ENCODE data around the gene SDHB. TPM values are rescaled to one million over a fixed set of nuclear protein-coding genes. Genes with fewer than 3 reads are reported as not detected.

The SDHB gene
- total RNA-seq, 1 experiment from 2014 or later = 159 TPM

DNA sequence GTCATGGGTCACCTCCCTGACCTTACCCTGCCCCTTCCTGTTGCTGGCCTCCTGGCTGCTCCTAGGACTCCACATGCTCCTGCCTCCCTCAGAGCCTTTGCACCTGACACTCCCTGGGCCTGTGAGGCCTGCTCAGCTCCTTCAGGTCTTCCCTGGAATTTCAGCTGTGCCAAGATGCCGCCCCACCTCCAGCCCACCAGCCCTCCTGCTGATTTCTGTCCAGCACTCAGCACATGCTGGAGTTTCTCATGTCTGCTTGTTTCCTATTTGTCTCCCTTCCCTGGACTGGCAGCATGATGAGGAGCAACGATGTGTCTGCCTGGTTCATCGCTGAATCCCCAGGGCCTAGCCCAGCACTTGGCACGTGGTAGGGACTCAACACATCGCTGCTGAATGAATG is 76.5 kb downstream of the SDHB start:
- Histone ChIP-seq H3K79me2 (ENCODE audit: insufficient read depth, low read length) (peaks cover 30% of the 10 kb centered on the region; the same call in 1 of the 2 replicates), H3K36me3 (ENCODE audit: control insufficient read depth in 1 of 2, insufficient read depth in 2 of 2, low read length in 2 of 2) (peaks cover 0 to 8% of the 10 kb centered on the region in 2 experiments; a peak in 2 of 4 replicates), H3K4me3 (replicated peaks in 1 of 2; ENCODE audit: low read depth in 1 of 2, low read length in 2 of 2) (no peak overlapping the region), H3K9me3 (ENCODE audit: control insufficient read depth in 1 of 2, insufficient read depth in 1 of 2, low read depth in 1 of 2, low read length in 2 of 2) (no peaks in the 10 kb centered on the region), H3K27me3 (ENCODE audit: insufficient read depth, low read length) (no peaks in the 10 kb centered on the region), H3K4me1 (ENCODE audit: control insufficient read depth in 1 of 2, insufficient read depth in 2 of 2, low read length in 2 of 2) (peaks cover 19 to 34% of the 10 kb centered on the region in 2 experiments), H3K9ac (ENCODE audit: low read length) (no peak overlapping the region), H3K27ac (ENCODE audit: low read depth, low read length) (no peak overlapping the region), H3K9me2 (ENCODE audit: insufficient read depth) (no peaks in the 10 kb centered on the region), H2AFZ (ENCODE audit: low read depth, low read length, poor library complexity, severe bottlenecking) (no peak overlapping the region), H3K4me2 (ENCODE audit: low read length) (no peak overlapping the region), H4K20me1 (ENCODE audit: insufficient read depth) (no peaks in the 10 kb centered on the region)
- ATAC-seq (no peak), DNase-seq (ENCODE audit: low read depth, low spot score) (no peak)
- no peak for TF ChIP-seq SRF (IDR thresholded peaks at IDR 0.05; ENCODE audit: low read depth)
- no peak for TF ChIP-seq ZFX (IDR thresholded peaks at IDR 0.05)
- TF ChIP-seq, protein P1, sequence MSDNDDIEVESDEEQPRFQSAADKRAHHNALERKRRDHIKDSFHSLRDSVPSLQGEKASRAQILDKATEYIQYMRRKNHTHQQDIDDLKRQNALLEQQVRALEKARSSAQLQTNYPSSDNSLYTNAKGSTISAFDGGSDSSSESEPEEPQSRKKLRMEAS (IDR thresholded peaks at IDR 0.05) = no peak
- TF ChIP-seq, protein P2, sequence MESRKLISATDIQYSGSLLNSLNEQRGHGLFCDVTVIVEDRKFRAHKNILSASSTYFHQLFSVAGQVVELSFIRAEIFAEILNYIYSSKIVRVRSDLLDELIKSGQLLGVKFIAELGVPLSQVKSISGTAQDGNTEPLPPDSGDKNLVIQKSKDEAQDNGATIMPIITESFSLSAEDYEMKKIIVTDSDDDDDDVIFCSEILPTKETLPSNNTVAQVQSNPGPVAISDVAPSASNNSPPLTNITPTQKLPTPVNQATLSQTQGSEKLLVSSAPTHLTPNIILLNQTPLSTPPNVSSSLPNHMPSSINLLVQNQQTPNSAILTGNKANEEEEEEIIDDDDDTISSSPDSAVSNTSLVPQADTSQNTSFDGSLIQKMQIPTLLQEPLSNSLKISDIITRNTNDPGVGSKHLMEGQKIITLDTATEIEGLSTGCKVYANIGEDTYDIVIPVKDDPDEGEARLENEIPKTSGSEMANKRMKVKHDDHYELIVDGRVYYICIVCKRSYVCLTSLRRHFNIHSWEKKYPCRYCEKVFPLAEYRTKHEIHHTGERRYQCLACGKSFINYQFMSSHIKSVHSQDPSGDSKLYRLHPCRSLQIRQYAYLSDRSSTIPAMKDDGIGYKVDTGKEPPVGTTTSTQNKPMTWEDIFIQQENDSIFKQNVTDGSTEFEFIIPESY (IDR thresholded peaks at IDR 0.05; ENCODE audit: extremely low read depth, insufficient replicate concordance, low read length) = no peak
- TF ChIP-seq YY1 (IDR thresholded peaks at IDR 0.05; ENCODE audit: extremely low read depth, insufficient replicate concordance, low read depth, low read length) = no peak
- TF ChIP-seq SIN3A (IDR thresholded peaks at IDR 0.05; ENCODE audit: low read depth) = no peak
- no peak for TF ChIP-seq POLR2A (IDR thresholded peaks at IDR 0.05; ENCODE audit: borderline replicate concordance, extremely low read depth, insufficient read depth, insufficient read length)
- TF ChIP-seq CEBPB (IDR thresholded peaks at IDR 0.05; ENCODE audit: low read depth) = no peak
- TF ChIP-seq, protein P3, sequence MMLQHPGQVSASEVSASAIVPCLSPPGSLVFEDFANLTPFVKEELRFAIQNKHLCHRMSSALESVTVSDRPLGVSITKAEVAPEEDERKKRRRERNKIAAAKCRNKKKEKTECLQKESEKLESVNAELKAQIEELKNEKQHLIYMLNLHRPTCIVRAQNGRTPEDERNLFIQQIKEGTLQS (IDR thresholded peaks at IDR 0.05) = no peak
- no peak for TF ChIP-seq POLR2AphosphoS5 (IDR thresholded peaks at IDR 0.05; ENCODE audit: low read depth, low read length)
- TF ChIP-seq EZH2 (IDR thresholded peaks at IDR 0.05) = no peak
- TF ChIP-seq EZH2phosphoT487 (IDR thresholded peaks at IDR 0.05; ENCODE audit: borderline replicate concordance) = no peak
- no peak for TF ChIP-seq SP1 (IDR thresholded peaks at IDR 0.05; ENCODE audit: low read depth)
- intact Hi-C loops (cut with micrococcal nuclease) = no loop called here
- ChIA-PET CTCF (no interaction called here), POLR2A (no interaction called here), RAD21 (ENCODE audit: low non-redundant PET in 1 of 2, low total read pairs in 2 of 2, uncharacterized antibody in 2 of 2, unreplicated experiment in 2 of 2) (no interaction called here)
- no TSS peak for BruUV-seq (replicated peaks)
